Thoracic aorta (tissue), 2 donors: Measurements from ENCODE around the gene DZIP3. TPM values are rescaled to one million over a fixed set of nuclear protein-coding genes. Genes with fewer than 3 reads are reported as not detected.

Source experiments
- ATAC-seq: fragments of 150-250 bp; one replicate; pipeline ENCODE4 v1.8.0; 2017; ENCODE audit warnings: low read depth; ENCODE audit not compliant: insufficient number of reproducible peaks, low FRiP score
- DNase-seq: peaks from one replicate; pipeline ENCODE4 v3.0.0-alpha.2; 2020; ENCODE audit warnings: low spot score
- H3K27ac ChIP-seq, 2 donors: fragments of 200-600 bp; sonication (generic); 1 replicate in 1 of 2; 2 replicates in 1 of 2; pipeline ENCODE4 v1.5.1; 2016; ENCODE audit warnings: mild to moderate bottlenecking in 2 of 2, moderate library complexity in 2 of 2
- H3K27me3 ChIP-seq: fragments of 200-600 bp; sonication (generic); replicated peaks from 2 replicates; pipeline ENCODE4 v1.6.0; 2016; ENCODE audit warnings: mild to moderate bottlenecking; ENCODE audit not compliant: insufficient read depth
- H3K36me3 ChIP-seq: fragments of 200-600 bp; sonication (generic); one replicate; pipeline ENCODE4 v1.5.1; 2016
- H3K4me1 ChIP-seq, 2 donors: fragments of 200-600 bp; sonication (generic); 1 replicate in 1 of 2; 2 replicates in 1 of 2; pipeline versions ENCODE4 v1.5.1 to v1.6.0; 2016; ENCODE audit warnings: low read depth in 2 of 2, mild to moderate bottlenecking in 1 of 2; ENCODE audit not compliant: control insufficient read depth in 1 of 2
- H3K4me3 ChIP-seq: fragments of 200-600 bp; sonication (generic); 2 replicates; pipeline ENCODE4 v1.5.1; 2016; ENCODE audit warnings: mild to moderate bottlenecking
- H3K9me3 ChIP-seq: fragments of 200-600 bp; sonication (generic); 2 replicates; pipeline ENCODE4 v1.5.1; 2016
- total RNA-seq, 2 donors: library from RNA; depleted of rRNA; stranded (reverse); fragments of >200 nt; gene quantifications; one replicate each; pipeline versions ENCODE4 v1.1.0 to v1.2.3, GENCODE V29; 2016
- TF ChIP-seq, protein P1 (sequence below): fragments of 200-600 bp; sonication (generic); IDR thresholded peaks from one replicate; pipeline ENCODE4 v1.5.1; 2019; ENCODE audit warnings: antibody characterized with exemption

Gene DZIP3
- total RNA-seq, 2 donors from 2014 or later = 9.3 to 10.2 TPM

DNA sequence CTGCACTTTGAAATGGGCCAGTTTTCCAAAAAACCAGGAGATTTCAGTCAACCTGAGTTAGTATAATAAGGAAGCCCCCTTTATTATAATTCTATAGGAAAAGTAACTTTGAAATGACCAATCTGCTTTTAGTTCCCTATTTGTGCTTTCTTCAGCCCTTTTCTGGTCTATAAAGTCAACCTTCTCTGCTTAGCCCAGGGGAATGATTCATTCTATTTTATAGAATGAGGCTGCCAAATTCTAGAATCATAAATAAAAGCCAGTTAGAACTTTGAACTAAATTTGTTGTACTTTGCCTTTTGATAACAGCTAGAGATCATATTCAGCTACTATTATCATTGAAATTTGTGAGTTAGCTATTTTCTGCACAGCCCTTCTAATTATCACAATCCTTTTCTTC is 25.0 kb upstream of the DZIP3 start:
- peaks cover 0 to 7% of the 10 kb centered on the region in 2 donors for H3K4me1 ChIP-seq
- H3K4me3 ChIP-seq = no peak overlapping the region
- no peaks in the 10 kb centered on the region for H3K9me3 ChIP-seq
- no peak for DNase-seq
- H3K27me3 ChIP-seq = no peaks in the 10 kb centered on the region
- H3K36me3 ChIP-seq = no peaks in the 10 kb centered on the region
- H3K27ac ChIP-seq = no peak overlapping the region
- no peak for ATAC-seq
- TF ChIP-seq, protein P1, sequence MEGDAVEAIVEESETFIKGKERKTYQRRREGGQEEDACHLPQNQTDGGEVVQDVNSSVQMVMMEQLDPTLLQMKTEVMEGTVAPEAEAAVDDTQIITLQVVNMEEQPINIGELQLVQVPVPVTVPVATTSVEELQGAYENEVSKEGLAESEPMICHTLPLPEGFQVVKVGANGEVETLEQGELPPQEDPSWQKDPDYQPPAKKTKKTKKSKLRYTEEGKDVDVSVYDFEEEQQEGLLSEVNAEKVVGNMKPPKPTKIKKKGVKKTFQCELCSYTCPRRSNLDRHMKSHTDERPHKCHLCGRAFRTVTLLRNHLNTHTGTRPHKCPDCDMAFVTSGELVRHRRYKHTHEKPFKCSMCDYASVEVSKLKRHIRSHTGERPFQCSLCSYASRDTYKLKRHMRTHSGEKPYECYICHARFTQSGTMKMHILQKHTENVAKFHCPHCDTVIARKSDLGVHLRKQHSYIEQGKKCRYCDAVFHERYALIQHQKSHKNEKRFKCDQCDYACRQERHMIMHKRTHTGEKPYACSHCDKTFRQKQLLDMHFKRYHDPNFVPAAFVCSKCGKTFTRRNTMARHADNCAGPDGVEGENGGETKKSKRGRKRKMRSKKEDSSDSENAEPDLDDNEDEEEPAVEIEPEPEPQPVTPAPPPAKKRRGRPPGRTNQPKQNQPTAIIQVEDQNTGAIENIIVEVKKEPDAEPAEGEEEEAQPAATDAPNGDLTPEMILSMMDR = no peak

DNA sequence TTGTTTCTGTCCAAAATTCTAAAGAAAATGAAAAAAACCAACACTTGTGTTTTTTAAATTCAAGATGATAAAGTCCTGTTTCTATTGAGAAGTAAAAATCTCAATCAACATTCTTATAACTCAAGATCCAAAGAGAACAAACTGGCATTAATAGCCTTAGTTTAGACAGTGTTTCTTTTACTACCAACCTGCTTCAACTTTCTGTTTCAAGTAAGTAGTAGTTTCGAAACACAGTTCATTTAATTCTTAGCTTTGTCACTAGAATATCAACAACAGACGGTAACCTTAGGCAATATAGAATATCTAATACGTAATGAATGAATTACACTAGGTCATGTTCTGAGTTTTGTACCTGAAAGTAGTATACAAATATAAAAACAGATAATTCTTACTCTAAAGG is 24.0 kb upstream of the DZIP3 start:
- Histone ChIP-seq H3K4me3 (no peak overlapping the region), H3K27ac (no peak overlapping the region), H3K4me1 (peaks cover 0 to 7% of the 10 kb centered on the region in 2 donors), H3K36me3 (no peaks in the 10 kb centered on the region), H3K27me3 (no peaks in the 10 kb centered on the region), H3K9me3 (no peaks in the 10 kb centered on the region)
- ATAC-seq = no peak
- DNase-seq = no peak
- TF ChIP-seq, protein P1 = no peak

DNA sequence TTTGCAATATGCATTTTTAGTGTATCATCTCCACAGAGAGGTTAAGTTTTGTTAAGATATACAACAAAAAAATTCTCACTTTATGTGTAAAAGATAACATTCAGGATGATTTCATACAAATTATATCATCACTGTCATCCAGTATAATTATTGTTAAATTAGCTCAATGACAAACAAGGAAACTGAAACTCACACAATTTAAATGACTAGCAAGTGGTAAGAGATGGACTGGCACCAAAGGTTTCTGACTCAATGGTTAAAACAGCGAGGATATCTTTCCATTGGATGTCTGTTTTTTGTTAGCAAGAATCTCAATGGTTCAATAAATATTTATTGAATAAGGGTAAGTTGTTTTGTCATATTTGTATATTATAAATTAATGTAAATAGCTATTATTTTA is 22.9 kb upstream of the DZIP3 start:
- no peak for ATAC-seq
- TF ChIP-seq, protein P1 = no peak

DNA sequence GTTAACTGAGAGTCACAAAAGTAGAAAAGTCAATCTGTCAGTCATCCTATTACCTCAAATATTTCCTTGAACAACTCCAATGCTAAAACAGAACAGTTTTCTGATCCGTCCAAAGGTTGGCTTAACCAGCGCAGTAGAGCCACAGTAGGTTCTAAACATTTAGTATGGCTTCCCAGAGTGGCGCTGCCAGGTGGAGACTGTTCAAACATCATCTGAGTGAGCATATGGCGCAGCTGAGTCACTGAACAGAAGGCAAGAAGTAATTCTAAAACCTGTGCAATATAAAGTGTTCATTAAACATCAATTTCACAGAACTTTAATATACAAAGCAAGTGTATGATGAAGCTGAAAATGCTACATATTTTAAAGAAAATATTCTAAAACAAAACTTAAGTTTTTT is 20.2 kb upstream of the DZIP3 start:
- peaks cover under 1% of the 10 kb centered on the region for H3K36me3 ChIP-seq
- H3K4me1 ChIP-seq = peaks cover 0 to 5% of the 10 kb centered on the region in 2 donors
- no peak overlapping the region for H3K4me3 ChIP-seq
- no peaks in the 10 kb centered on the region for H3K9me3 ChIP-seq
- no peak overlapping the region for H3K27ac ChIP-seq
- no peak for DNase-seq
- no peaks in the 10 kb centered on the region for H3K27me3 ChIP-seq
- ATAC-seq = no peak
- TF ChIP-seq, protein P1 = no peak

More for the DNA sequence above, 22.9 kb upstream of the DZIP3 start:
- no peaks in the 10 kb centered on the region for H3K27me3 ChIP-seq
- H3K4me3 ChIP-seq = no peak overlapping the region
- peaks cover 0 to 7% of the 10 kb centered on the region in 2 donors for H3K4me1 ChIP-seq
- H3K9me3 ChIP-seq = no peaks in the 10 kb centered on the region
- no peak overlapping the region for H3K27ac ChIP-seq
- H3K36me3 ChIP-seq = no peaks in the 10 kb centered on the region
- no peak for DNase-seq

DNA sequence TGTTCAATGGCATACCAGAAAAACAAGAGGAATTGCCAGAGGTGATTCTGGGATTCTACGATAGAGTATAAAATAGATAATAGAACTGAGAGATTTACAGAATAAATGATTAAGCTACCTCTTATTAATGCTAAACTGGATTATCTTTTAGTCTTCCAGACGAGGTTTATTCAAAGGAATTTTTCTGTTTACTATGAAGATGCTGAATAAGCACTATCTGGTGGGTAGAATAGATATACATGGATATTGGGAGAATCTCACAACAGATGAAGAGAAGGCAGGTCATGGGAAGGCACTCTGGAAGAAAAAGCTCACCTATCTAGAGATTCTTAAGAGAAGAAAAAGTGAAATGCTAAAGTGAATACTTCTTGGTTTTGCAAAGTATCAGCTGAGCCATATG is 11.5 kb upstream of the DZIP3 start:
- TF ChIP-seq, protein P1 = no peak
- Histone ChIP-seq H3K36me3 (peaks cover 2% of the 10 kb centered on the region), H3K4me1 (no peaks in the 10 kb centered on the region), H3K4me3 (no peak overlapping the region), H3K9me3 (no peaks in the 10 kb centered on the region), H3K27me3 (no peaks in the 10 kb centered on the region), H3K27ac (no peak overlapping the region)
- DNase-seq (no peak), ATAC-seq (no peak)
